ENCODE results near the gene ISM1. TPM values are rescaled to one million over a fixed set of nuclear protein-coding genes. Genes with fewer than 3 reads are reported as not detected.

Gene ISM1
- total RNA-seq, 4 donors from 2014 or later: 0.70 to 3.3 (median 1.7) TPM

GRCh38 chr20:13331536-13331935 lies 110.5 kb downstream of the ISM1 start:
- no peak overlapping the region for H3K4me3 ChIP-seq
- no peaks in the 10 kb centered on the region for H3K36me3 ChIP-seq
- no peak for DNase-seq
- TF ChIP-seq CTCF (IDR thresholded peaks at IDR 0.05) (no peak), POLR2A (IDR thresholded peaks at IDR 0.05) (no peak)
- H3K27ac ChIP-seq: no peak overlapping the region
- H3K9me3 ChIP-seq: no peaks in the 10 kb centered on the region
- H3K27me3 ChIP-seq: no peaks in the 10 kb centered on the region
- no peaks in the 10 kb centered on the region for H3K4me1 ChIP-seq

- no peaks in the 10 kb centered on the region for H3K4me1 ChIP-seq
- H3K27me3 ChIP-seq: no peaks in the 10 kb centered on the region
- no peaks in the 10 kb centered on the region for H3K36me3 ChIP-seq
- no peak overlapping the region for H3K27ac ChIP-seq
- no peaks in the 10 kb centered on the region for H3K9me3 ChIP-seq
- H3K4me3 ChIP-seq: no peak overlapping the region
- no peak for DNase-seq
- TF ChIP-seq CTCF (IDR thresholded peaks at IDR 0.05) (no peak), POLR2A (IDR thresholded peaks at IDR 0.05) (no peak)
These were observed 112.0 kb downstream of the ISM1 start for GRCh38 chr20:13333036-13333435.

GRCh38 chr20:13333793-13334192 lies 112.7 kb downstream of the ISM1 start:
- H3K4me1 ChIP-seq: no peaks in the 10 kb centered on the region
- no peak for TF ChIP-seq CTCF (IDR thresholded peaks at IDR 0.05)
- TF ChIP-seq POLR2A (IDR thresholded peaks at IDR 0.05): no peak
- no peaks in the 10 kb centered on the region for H3K27me3 ChIP-seq
- DNase-seq: no peak
- no peaks in the 10 kb centered on the region for H3K9me3 ChIP-seq
- H3K27ac ChIP-seq: peak overlapping the region in 1 of 4 donors; percentile 23
- no peaks in the 10 kb centered on the region for H3K36me3 ChIP-seq
- no peak overlapping the region for H3K4me3 ChIP-seq

- no peaks in the 10 kb centered on the region for H3K4me1 ChIP-seq
- H3K27me3 ChIP-seq: no peaks in the 10 kb centered on the region
- H3K9me3 ChIP-seq: no peaks in the 10 kb centered on the region
- TF ChIP-seq CTCF (IDR thresholded peaks at IDR 0.05): no peak
- no peak for TF ChIP-seq POLR2A (IDR thresholded peaks at IDR 0.05)
- no peaks in the 10 kb centered on the region for H3K36me3 ChIP-seq
- DNase-seq: no peak
- H3K27ac ChIP-seq: no peak overlapping the region
- no peak overlapping the region for H3K4me3 ChIP-seq
These were observed 115.4 kb downstream of the ISM1 start for GRCh38 chr20:13336308-13337089.

- H3K4me1 ChIP-seq: no peaks in the 10 kb centered on the region
- no peaks in the 10 kb centered on the region for H3K27me3 ChIP-seq
- DNase-seq: no peak
- no peak overlapping the region for H3K4me3 ChIP-seq
- H3K9me3 ChIP-seq: no peaks in the 10 kb centered on the region
- TF ChIP-seq CTCF (IDR thresholded peaks at IDR 0.05) (no peak), POLR2A (IDR thresholded peaks at IDR 0.05) (no peak)
- no peak overlapping the region for H3K27ac ChIP-seq
- no peaks in the 10 kb centered on the region for H3K36me3 ChIP-seq
These were observed 116.2 kb downstream of the ISM1 start for GRCh38 chr20:13337090-13337784.
